RWPE1 (cell line): Measurements from ENCODE around the gene CNNM1.

Experiments used
- CTCF ChIA-PET: fragments of 350-600 bp; sonication (Branson Sonifier 250); formaldehyde crosslinking; extraction: SDS; loops from one replicate; lab custom pipeline; 2021; lab: Yijun Ruan, JAX
- POLR2A ChIA-PET: fragments of 400-600 bp; formaldehyde crosslinking; extraction: SDS; loops from one replicate; lab custom pipeline; 2020; ENCODE audit warnings: antibody characterized with exemption; ENCODE audit not compliant: low non-redundant PET; lab: Yijun Ruan, JAX
- DNase-seq: peaks from one replicate; pipeline ENCODE4 v3.0.0; 2012; ENCODE audit warnings: low spot score
- H3K27ac ChIP-seq: fragments of 450-650 bp; 2 replicates; pipeline ENCODE4 v1.5.1; 2017
- TF ChIP-seq, protein P1 (sequence below): fragments of 450-650 bp; conservative IDR thresholded peaks from 2 replicates; pipeline ENCODE4 v1.5.1; 2017; ENCODE audit warnings: low read depth, mild to moderate bottlenecking

The CNNM1 gene

DNA sequence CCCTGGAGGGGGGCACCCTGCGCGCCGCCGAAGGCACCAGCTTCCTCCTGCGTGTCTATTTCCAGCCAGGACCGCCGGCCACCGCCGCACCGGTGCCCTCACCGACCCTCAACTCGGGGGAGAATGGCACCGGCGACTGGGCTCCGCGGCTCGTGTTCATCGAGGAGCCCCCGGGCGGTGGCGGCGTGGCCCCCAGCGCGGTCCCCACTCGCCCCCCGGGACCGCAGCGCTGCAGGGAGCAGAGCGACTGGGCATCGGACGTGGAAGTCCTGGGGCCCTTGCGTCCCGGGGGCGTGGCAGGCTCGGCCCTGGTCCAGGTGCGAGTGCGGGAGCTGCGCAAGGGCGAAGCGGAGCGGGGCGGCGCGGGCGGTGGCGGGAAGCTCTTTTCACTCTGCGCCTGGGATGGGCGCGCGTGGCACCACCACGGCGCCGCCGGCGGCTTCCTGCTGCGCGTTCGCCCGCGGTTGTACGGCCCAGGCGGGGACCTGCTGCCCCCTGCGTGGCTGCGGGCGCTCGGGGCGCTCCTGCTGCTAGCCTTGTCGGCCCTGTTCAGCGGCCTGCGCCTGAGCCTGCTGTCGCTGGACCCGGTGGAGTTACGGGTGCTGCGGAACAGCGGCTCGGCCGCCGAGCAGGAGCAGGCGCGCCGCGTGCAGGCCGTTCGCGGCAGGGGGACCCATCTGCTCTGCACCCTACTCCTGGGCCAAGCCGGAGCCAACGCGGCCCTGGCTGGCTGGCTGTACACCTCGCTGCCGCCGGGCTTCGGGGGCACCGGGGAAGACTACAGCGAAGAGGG, 594 bp downstream of the CNNM1 start:
- TF ChIP-seq, protein P1, sequence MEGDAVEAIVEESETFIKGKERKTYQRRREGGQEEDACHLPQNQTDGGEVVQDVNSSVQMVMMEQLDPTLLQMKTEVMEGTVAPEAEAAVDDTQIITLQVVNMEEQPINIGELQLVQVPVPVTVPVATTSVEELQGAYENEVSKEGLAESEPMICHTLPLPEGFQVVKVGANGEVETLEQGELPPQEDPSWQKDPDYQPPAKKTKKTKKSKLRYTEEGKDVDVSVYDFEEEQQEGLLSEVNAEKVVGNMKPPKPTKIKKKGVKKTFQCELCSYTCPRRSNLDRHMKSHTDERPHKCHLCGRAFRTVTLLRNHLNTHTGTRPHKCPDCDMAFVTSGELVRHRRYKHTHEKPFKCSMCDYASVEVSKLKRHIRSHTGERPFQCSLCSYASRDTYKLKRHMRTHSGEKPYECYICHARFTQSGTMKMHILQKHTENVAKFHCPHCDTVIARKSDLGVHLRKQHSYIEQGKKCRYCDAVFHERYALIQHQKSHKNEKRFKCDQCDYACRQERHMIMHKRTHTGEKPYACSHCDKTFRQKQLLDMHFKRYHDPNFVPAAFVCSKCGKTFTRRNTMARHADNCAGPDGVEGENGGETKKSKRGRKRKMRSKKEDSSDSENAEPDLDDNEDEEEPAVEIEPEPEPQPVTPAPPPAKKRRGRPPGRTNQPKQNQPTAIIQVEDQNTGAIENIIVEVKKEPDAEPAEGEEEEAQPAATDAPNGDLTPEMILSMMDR = no peak
- DNase-seq = peak; percentile 34
- CTCF ChIA-PET = no interaction called here
- no peak overlapping the region for H3K27ac ChIP-seq
- POLR2A ChIA-PET = no interaction called here

DNA sequence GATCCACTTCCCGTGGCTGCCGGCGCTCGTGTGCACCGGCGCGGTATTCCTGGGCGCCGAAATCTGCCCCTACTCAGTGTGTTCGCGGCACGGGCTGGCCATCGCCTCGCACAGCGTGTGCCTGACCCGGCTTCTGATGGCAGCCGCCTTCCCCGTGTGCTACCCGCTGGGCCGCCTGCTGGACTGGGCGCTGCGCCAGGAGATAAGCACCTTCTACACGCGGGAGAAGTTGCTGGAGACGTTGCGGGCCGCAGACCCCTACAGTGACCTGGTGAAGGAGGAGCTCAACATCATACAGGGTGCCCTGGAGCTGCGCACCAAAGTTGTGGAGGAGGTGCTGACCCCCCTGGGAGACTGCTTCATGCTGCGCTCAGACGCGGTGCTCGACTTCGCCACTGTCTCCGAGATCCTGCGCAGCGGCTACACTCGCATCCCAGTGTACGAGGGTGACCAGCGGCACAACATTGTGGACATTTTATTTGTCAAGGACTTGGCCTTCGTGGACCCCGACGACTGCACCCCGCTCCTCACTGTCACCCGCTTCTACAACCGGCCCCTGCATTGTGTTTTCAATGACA, 1.3 kb downstream of the CNNM1 start:
- DNase-seq = no peak
- TF ChIP-seq, protein P1 = no peak
- POLR2A ChIA-PET = no interaction called here
- CTCF ChIA-PET = no interaction called here
- H3K27ac ChIP-seq = no peak overlapping the region

DNA sequence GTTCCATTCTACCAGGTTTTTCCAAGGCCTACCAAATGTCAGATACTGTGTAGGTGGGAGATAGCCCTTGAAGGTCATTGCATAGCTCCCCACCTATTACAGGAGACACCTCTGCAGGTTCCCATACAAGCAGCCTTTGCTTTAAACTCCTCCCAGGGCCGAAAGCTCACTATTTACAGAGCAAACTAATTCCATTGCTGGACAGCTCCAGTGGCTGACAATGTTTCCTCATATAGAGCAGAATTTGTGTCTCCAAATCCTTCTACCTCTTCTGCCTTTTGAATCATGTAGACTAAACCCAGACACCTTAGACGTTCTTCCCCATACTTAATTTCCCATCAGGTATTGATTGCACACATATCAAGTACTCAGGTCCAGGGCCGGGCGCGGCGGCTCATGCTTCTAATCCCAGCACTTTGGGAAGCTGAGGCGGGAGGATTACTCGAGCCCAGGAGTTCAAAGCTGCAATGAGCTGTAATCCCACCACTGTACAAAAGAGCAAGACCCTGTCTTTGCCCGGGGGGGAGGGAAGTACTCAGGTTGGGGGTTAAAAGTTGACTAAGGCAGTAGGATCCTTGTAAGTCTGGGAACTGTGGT, 2.1 kb downstream of the CNNM1 start:
- POLR2A ChIA-PET = no interaction called here
- peak; percentile 22 for DNase-seq

DNA sequence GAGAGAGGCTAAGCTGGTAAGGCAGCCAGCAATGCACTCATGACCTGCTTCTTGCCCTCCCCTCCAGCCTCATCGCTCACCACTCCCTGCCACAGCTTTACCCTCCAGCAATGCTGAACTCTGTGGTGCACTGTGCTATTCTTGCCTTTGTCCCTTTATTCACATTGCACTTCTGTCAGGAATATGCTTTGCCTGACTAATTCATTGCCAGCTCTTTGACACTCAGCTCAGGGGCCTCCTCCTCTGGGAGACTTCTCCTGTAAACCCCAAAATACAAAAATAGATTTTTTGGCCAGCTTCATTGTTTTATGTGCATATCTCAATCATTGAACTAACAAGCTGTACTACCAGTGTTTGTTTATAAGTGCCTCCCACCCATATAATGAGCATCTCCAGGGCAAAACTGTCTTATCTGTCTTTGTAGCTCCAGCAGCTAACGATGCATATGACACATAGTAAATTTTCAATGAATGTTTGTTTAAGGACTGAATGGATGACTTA, 8.2 kb downstream of the CNNM1 start:
- no peak for DNase-seq
- TF ChIP-seq, protein P1 = no peak
- ChIA-PET CTCF (no interaction called here), POLR2A (interaction anchor here (0.5 kb wide), 1 partner anchor 109 kb away, joined by 3 read pairs; no protein-coding TSS in a partner anchor)
- no peak overlapping the region for H3K27ac ChIP-seq

More for the DNA sequence above, 2.1 kb downstream of the CNNM1 start:
- CTCF ChIA-PET = no interaction called here
- no peak overlapping the region for H3K27ac ChIP-seq
- TF ChIP-seq, protein P1 = no peak

DNA sequence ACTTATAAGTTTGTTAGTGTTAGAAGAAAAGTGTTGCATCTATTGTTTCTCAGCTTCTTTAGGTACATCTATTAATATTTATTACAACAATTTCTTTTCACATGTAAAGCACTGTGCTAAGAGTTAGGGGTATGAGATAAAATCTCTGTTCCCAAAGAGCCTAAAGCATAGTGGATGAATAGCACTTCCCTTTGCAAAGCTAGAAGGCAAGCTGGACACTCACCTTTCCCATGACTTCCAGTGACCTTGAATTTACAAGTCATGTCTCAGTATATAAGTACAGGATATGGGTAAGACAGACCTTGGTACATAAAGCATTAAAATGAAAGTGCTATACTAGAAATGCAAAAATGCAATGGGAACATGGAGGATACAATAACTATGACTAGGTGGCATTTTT, 8.7 kb downstream of the CNNM1 start:
- CTCF ChIA-PET = interaction anchor here (0.6 to 0.7 kb wide), 2 partner anchors 91 to 828 kb away, joined by 3 to 5 read pairs; no protein-coding TSS in a partner anchor
- DNase-seq = no peak
- no peak overlapping the region for H3K27ac ChIP-seq
- TF ChIP-seq, protein P1 = no peak
- POLR2A ChIA-PET = no interaction called here

DNA sequence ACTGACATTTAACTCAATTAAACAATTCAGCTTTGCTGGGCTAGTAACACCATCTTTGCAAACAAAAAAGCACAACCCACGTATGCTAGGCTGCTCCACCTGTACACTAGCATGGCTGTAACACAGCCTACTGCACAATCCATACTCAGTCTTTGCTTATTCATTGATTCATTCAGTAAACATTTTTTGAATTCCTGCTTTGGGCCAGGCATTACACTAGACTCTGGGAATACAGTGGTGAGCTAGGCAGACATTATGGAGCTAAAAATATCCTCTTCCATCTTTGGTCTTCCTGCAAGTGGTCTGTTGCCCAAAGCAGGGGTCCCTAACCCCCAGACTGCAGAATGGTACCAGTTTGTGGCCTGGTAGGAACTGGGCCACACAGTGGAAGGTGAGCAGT, 9.9 kb downstream of the CNNM1 start:
- POLR2A ChIA-PET = no interaction called here
- peak; percentile 38 for DNase-seq
- no peak overlapping the region for H3K27ac ChIP-seq
- CTCF ChIA-PET = interaction anchor here (0.6 kb wide), 1 partner anchor 827 kb away, joined by 3 read pairs; no protein-coding TSS in a partner anchor
- TF ChIP-seq, protein P1 = no peak
